Endometrium (tissue), 2 donors: Measurements from ENCODE around the gene GNB3.

Experiments
- FAIRE-seq: peaks from 2 replicates; lab custom pipeline; 2012; peaks lifted over from hg19 to GRCh38; lab: Jason Lieb, UNC
- donor health status: control.
- donor health status: control.

Gene GNB3

DNA sequence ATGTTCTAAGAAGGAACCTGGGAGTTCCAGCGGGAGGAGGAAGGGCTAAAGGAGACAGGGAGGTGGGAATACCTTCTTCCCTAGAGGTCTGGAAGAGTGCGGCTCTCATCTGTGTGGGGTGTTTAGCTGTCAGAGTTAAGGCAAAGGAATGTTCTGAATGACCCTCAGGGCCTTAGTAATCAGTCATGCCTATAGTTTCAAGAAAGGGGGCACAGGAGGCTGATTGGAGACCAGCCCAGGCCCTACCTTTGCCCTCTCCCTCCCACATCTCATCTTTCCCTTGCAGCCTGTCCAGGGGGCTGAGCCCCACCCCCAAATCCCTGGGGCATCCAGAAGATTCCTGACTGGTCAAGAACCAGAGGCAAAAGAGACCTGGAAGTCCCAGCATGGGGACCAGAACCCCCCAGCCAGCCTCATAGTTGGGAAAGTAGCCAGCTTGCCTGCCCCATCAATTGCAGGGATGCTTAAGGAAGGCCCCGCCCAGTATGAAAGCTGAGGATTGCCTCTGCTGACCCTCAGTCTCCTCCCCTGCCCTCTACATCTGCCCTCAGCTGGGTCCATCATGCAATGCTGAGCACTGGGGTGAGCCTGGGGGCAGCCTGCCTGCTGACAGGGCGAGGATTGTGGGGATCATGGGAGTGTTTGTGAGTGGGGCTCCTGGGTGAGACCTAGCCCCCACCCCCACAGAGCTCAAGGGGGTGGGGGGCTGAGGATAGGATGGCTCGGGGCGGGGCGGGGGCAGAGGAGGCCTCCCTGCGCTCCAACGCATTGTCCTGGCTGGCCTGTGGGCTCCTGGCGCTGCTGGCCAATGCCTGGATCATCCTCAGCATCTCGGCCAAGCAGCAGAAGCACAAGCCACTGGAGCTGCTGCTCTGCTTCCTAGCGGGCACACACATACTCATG, 17.3 kb upstream of the GNB3 start:
- FAIRE-seq, result no peak

DNA sequence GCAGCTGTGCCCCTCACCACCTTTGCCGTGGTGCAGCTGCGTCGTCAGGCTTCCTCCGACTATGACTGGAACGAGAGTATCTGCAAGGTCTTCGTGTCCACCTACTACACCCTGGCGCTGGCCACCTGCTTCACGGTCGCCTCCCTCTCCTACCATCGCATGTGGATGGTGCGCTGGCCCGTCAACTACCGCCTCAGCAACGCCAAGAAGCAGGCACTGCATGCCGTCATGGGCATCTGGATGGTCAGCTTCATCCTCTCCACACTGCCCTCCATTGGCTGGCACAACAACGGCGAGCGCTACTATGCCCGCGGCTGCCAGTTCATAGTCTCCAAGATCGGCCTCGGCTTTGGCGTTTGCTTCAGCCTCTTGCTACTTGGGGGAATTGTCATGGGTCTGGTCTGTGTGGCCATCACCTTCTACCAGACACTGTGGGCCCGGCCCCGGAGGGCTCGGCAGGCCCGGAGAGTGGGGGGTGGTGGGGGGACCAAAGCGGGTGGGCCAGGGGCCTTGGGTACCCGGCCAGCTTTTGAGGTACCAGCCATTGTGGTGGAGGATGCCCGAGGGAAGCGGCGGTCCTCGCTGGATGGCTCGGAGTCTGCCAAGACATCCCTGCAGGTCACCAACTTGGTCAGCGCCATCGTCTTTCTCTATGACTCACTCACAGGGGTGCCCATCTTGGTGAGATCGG, 16.5 kb upstream of the GNB3 start:
- no peak for FAIRE-seq

DNA sequence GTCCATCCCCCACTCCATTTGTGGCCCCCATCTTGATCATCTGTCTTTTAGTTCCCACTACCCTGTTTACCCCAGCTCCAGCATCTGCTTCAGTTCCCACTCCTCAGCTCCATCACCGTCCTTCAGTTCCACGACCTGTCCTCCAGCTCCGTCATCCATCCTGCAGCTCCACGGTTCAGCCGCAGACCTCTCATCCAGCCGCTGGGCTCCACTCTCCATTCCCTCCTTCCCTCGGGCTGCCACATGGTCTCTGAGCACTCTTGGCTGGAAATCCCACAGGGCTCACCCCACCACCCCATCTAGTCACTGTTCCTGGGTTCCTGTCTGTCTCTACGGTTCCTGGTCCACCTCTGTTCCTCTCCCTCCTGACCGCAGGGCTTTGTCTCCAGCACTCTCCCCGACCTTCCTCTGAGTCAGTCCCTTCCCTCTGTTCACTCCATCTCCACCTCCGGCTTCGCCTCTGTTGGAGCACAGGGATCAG, 15.8 kb upstream of the GNB3 start:
- no peak for FAIRE-seq

DNA sequence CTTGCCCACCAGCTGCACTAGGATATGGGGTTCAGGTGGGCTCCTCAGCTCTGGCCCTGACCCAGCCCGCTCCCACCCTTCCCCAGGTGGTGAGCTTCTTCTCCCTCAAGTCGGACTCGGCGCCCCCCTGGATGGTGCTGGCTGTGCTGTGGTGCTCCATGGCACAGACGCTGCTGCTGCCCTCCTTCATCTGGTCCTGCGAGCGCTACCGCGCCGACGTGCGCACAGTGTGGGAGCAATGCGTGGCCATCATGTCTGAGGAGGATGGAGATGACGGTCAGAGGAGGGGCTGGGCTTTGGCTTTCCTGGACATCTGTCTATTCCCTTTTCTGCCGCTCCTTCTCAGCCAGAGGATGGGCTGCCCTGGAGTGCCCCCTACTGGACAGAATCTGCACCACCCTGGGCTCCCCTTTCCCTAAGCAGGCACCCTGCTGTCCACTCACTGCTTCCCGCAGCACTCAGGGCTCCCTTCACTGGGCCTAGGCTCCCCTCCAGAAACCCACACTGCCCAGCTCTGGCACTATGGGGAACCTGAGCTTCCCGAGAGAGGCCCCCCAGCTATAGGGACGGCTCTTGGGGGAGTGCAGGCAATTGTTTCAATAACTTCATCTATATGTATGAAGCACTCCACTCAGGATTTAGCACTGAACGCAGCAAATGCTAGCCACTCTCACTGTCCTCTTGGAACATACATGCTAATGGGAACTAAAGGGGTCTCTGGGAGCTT, 15.2 kb upstream of the GNB3 start:
- FAIRE-seq, result no peak

DNA sequence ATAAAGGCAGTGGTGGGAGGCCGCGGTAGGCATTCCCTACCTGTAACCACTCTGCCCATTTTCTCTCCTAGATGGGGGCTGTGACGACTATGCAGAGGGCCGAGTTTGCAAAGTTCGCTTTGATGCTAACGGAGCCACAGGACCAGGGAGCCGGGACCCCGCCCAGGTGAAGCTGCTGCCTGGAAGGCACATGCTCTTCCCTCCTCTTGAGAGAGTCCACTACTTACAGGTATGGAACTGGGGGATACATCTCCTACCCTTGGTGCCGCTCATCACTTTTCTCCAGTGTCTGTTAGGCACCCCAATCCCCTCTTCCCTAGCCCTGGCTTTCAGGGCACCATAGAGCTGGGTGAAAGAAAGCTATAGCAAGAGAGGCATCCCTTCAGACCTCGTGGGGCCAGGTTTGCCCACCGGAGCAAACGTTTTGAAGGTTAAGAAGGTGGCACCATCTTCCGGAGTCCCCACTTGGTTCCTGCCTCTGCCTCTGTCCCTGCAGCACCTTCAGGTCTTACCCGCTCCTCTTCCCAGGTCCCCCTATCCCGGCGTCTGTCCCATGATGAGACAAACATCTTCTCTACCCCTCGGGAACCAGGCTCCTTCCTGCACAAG, 14.5 kb upstream of the GNB3 start:
- FAIRE-seq, result no peak

DNA sequence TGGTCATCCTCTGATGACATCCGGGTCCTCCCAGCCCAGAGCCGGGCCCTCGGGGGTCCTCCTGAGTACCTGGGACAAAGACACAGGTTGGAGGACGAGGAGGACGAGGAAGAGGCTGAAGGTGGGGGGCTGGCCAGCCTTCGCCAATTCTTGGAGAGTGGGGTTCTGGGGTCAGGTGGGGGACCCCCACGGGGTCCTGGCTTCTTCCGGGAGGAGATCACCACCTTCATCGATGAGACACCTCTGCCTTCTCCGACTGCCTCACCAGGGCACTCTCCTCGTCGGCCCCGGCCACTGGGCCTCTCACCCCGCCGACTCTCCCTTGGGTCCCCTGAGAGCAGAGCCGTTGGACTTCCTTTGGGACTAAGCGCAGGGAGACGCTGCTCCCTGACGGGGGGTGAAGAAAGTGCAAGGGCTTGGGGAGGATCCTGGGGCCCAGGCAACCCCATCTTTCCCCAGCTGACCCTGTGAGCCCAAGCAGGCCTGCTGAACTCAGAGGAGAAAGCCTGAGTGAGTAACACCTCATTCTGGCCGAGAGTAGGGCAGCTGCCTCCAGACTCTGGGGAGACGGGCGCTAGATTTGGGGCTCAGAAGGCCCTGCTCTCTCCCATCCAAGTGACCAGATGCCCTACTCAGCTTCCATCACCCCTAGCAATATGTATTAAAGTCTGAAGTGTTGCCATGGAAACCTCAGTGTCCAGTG, 13.8 kb upstream of the GNB3 start:
- no peak for FAIRE-seq

DNA sequence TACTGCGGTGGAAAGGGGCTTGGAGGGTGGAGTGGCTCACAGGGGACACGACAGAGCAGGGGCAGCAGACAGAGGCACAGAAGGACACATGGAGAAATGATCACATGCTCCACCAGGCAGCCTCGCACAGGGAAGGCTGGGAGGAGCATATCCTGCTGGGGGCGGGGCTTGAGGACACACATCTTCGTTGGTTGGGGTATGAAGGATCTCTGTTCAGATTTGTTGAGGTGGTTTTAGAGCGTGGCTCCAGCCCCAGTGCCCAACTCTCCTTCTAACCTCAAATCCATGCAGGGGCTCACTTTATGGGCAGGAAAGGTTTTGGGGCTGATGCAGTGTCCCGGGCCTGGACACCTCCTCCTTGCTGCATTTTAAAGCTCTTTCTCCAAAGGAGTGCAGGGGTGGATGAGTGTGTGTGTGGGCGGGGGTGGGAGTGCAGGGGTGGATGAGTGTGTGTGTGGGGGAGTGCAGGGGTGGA, 13.3 kb upstream of the GNB3 start:
- FAIRE-seq, result peak; percentile 50

DNA sequence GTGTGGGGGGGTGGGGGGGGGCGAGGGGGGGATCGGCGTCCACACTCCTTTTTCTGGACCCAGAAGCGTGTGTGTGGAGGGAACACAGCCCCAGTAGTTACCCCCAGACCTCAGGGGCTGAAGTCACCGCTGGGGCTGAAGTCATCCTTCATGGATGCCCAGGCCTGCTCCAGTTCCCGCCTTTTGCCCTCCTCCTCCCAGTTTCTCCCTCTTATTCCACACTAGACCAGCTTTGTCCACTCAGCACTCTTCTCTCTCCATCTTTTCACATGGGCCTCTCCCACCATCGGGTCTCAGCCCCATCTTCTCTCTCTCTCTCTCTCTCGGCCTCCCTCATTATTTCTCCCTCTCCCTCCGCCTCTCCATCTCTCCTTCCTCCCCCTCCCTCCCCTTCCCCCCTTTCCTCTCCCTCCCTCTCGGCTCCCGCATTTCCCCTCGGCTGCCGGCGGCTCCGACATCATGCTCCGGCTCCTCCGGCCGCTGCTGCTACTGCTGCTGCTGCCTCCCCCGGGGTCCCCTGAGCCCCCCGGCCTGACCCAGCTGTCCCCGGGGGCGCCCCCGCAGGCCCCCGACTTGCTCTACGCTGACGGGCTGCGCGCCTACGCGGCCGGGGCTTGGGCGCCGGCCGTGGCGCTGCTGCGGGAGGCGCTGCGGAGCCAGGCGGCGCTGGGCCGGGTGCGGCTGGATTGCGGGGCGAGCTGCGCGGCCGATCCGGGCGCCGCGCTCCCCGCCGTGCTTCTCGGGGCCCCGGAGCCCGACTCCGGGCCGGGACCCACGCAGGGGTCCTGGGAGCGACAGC, 12.5 kb upstream of the GNB3 start, which contains the start of gene P3H3:
Gene P3H3, plus strand, starts transcription at position 426 of the 799 bp plus-strand sequence. Its CDS starts 34 bp downstream, at position 460.
- no peak for FAIRE-seq

DNA sequence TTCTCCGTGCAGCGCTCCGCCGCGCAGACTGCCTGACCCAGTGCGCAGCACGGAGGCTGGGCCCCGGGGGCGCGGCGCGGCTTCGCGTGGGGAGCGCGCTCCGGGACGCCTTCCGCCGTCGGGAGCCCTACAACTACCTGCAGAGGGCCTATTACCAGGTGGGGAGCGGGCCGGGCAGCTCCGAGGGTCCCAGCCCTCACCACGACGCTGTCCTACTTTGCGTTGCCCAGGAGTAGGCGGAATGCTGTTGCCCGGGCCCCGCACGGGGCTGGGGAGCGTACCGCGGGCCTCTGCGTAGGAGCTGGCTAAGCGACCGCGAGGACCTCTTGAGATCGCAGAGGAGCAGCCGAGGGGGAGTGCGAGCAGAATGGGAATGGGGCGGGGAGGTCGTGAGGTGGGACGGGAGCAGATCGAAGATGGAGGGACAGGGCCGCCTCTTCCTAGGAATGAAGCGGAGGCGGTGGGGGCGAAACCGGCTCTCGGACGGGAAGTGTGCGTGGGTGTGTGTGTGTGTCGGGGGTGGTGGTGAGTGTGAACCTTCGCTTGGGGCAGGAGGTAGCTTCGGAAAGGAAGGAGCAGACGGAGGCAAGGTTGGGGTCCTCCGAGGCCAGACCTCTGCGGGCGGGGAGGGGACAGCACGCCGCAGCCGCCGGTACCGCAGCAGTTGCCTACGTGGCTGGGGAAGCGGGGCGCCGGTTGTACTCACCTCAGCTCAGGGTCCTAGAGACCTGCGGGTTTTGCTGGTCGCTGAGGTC, 11.8 kb upstream of the GNB3 start:
- FAIRE-seq, result no peak

DNA sequence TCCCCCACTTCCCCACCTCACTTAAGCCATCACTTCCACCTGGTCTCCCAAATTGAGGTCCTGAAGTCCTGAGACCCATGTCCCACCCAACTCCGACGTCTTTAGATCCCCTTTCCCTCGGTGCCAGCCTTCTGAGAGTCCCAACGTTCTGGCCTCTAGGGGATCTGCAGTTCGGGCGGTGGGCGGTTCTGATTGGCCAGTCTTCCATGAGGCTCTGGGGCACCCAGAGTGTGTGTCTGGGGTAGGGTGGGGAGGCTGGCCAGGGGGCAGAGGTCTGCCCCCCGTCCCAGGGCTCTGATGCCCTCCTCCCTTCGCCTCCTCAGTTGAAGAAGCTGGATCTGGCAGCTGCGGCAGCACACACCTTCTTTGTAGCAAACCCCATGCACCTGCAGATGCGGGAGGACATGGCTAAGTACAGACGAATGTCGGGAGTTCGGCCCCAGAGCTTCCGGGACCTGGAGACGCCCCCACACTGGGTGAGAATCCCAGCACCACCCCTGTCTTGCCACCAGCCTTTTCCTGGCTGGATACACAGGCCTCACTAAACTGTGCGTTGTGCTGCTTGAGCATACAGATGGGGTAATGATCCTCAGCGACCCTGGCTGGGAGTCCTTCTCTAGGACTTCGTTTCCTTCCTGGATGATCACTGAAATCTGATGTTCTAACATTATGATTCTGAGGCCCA, 11.0 kb upstream of the GNB3 start:
- FAIRE-seq, result no peak

DNA sequence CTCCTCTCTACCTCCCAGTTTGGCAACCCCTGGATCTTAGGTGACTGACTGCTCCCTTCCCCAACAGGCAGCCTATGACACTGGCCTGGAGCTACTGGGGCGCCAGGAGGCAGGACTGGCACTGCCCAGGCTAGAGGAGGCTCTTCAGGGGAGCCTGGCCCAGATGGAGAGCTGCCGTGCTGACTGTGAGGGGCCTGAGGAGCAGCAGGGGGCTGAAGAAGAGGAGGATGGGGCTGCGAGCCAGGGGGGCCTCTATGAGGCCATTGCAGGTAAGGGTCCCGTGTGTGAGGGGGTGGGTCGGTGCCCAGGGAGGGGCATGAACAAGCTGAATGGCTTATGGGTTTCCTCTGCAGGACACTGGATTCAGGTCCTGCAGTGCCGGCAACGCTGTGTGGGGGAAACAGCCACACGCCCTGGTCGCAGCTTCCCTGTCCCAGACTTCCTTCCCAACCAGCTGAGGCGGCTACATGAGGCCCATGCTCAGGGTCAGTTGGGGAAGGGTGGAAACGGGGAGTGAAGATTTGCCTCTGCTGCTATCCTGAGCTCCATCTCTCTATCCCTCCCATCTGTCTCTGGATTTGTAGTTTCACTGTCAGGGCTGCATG, 10.3 kb upstream of the GNB3 start:
- no peak for FAIRE-seq

DNA sequence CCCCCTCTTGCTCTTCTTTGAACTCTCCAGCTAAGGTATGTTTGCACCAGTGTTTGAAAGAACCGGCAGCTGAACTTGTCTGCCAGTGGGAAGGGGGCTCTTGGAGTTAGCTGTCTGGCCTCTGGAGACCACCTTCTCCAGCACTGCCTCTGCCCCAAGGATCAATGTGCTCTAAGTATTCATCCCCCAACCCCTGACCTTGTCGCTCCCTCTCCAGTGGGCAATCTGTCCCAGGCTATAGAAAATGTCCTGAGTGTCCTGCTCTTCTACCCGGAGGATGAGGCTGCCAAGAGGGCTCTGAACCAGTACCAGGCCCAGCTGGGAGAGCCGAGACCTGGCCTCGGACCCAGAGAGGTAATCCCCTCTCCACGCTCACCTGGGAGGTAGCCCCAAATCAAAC, 9.7 kb upstream of the GNB3 start:
- no peak for FAIRE-seq

DNA sequence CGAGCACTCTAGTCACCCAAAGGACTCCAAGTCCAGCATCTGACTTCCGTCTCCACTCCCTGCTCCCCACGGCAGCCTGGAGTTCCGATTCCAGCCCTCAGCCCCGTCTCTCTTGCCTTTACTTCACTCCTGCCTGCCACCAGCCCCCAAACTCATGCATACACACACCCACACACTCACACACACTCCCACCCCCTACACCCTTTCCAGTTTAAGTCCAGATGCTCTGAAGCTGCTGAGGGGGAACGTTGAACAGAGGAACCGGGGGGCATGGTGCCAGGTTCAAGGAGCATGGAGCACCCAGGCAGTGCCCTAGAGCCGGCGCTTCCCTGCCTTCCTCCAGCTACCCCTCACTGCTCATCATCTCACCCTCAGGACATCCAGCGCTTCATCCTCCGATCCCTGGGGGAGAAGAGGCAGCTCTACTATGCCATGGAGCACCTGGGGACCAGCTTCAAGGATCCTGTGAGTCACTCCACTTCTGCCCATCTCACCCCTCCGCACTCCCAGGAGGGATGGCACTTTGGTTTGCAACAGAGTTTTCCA, 9.2 kb upstream of the GNB3 start:
- no peak for FAIRE-seq

DNA sequence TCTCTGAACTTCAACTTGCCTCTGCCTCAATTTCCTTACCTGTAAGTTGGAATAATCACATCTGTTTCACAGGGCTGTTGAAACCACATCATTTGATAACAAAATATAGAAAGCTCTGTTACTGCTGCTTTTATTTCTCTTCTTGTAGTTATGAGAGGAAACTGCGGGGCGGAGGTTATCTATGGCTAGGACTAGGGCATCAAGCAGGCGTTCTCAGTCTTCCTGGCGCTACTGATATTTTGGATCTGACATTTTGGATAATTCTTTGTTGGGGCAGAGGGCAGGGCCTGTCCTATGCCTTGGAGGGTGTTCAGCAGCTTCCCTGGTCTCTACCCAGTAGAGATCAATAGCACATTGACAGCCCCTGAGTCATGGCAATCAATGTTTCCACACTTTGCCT, 8.6 kb upstream of the GNB3 start:
- FAIRE-seq, result no peak

DNA sequence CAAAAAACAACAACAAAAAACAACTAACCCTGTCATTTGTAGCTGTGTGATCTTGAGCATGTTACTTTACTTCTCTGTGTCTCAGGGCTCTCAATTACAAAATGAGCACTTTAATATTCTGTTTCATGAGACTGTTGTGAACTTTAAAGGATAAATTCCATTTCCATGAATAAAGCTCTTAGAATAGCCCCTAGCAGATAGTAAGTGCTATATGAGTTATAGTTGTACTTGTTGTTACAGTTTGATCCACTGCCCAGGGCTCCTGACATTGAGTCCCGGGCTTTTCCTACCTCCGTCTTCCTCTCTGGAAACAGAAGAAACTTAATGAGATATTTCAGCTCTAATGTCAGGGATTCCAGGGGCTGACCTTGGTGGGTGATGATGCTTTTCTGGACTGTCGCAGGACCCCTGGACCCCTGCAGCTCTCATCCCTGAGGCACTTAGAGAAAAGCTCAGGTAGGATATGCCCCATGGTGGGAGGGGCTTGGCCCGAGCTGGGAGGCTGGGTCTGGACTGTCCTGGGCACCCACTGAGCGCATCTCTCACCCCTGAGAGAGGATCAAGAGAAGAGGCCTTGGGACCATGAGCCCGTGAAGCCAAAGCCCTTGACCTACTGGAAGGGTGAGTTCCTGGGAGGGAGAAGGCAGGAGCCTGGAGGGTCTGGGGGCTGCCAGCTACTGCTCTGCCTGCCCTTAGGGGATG, 7.4 kb upstream of the GNB3 start:
- no peak for FAIRE-seq

DNA sequence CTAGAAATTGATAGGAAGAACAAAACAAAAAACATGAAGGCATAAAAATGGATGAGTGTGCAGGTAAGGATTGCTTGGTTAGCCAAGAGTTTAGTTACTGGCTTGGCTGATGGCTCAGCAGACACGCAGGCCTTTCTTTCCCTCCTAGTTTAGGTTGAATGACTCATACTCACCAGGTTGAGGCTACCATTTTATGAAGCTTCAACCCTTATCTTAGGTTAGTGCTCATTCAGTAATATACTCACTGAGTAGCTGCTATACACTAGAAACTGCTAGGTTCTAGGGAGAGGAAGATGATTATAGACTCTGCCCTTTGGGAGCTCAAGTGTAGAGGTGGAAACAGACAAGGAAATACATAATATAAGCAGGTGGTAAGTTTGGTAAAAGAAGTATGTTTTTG, 6.5 kb upstream of the GNB3 start:
- no peak for FAIRE-seq

DNA sequence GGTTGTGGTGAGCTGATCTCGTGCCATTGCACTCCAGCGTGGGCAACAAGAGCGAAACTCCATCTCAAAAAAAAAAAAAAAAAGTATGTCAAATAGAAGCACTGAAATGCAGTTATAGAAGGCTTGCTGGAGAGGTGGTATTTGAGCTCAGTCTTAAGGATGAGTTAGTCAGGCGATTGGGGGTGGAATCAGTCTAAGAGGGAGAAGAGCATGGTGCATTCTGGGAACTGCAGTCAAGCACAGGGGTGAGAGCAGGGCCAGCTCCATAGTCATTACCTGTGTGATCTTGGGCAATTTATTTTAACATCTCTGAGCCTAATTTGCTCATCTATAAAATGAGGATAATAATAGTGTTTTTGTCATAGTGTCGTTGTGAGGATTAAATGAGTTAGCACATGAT, 5.9 kb upstream of the GNB3 start:
- no peak for FAIRE-seq

DNA sequence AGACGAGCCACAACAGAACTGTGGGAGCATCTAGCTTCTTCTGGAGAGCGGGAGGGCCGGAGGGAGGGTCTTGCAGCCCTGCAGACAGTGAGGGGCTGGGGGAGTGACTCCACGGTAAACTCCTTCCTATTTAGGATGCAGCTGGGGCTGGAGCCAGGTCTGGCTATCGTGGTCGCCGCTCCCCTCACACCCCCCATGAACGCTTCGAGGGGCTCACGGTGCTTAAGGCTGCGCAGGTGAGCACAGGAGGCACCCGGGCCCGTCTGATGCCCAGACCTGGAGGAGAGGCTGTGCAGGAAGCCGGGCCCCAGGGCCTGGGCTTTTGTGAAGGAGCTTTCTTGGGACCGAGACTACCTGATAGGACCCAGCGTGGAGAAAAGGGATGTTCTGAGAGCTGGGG, 3.9 kb upstream of the GNB3 start:
- no peak for FAIRE-seq
